Thyroid gland (tissue), 4 donors: ENCODE measurements around the gene TMC3.

Experiments
- POLR2A ChIP-seq, 2 donors: fragments of 450-650 bp; IDR thresholded peaks; one replicate each; pipeline ENCODE4 v1.6.1; 2017; ENCODE audit warnings: antibody characterized with exemption in 2 of 2, mild to moderate bottlenecking in 2 of 2, moderate library complexity in 1 of 2
- TF ChIP-seq, protein P1 (sequence below), 6 experiments: fragments of 200-600 bp in 3 of 6; fragments of 450-650 bp in 3 of 6; sonication (generic) in 3 of 6; IDR thresholded peaks; one replicate each; pipeline ENCODE4 v1.5.1; 2016 to 2019; ENCODE audit warnings: antibody characterized with exemption in 6 of 6, mild to moderate bottlenecking in 2 of 6, inconsistent platforms in 1 of 6, moderate library complexity in 1 of 6

- TF ChIP-seq, protein P1, sequence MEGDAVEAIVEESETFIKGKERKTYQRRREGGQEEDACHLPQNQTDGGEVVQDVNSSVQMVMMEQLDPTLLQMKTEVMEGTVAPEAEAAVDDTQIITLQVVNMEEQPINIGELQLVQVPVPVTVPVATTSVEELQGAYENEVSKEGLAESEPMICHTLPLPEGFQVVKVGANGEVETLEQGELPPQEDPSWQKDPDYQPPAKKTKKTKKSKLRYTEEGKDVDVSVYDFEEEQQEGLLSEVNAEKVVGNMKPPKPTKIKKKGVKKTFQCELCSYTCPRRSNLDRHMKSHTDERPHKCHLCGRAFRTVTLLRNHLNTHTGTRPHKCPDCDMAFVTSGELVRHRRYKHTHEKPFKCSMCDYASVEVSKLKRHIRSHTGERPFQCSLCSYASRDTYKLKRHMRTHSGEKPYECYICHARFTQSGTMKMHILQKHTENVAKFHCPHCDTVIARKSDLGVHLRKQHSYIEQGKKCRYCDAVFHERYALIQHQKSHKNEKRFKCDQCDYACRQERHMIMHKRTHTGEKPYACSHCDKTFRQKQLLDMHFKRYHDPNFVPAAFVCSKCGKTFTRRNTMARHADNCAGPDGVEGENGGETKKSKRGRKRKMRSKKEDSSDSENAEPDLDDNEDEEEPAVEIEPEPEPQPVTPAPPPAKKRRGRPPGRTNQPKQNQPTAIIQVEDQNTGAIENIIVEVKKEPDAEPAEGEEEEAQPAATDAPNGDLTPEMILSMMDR (IDR thresholded peaks at IDR 0.05): no peak
- no peak for TF ChIP-seq POLR2A (IDR thresholded peaks at IDR 0.05)
These were observed 72.1 kb downstream of the TMC3 start for GRCh38 chr15:81301815-81302399.
